HTR-8/SVneo (cell line): ENCODE data around the gene CD81.

Source experiments
- DNase-seq: peaks from one replicate; pipeline ENCODE4 v3.0.0; 2011; ENCODE audit warnings: low spot score, mixed read lengths; ENCODE audit not compliant: insufficient read length
- FAIRE-seq: peaks from 2 replicates; lab custom pipeline; 2011; peaks lifted over from hg19 to GRCh38; lab: Jason Lieb, UNC

CD81 gene

GRCh38 chr11:2417856-2418692, 41.0 kb downstream of the CD81 start:
- DNase-seq (no peak), FAIRE-seq (no peak)

DNA sequence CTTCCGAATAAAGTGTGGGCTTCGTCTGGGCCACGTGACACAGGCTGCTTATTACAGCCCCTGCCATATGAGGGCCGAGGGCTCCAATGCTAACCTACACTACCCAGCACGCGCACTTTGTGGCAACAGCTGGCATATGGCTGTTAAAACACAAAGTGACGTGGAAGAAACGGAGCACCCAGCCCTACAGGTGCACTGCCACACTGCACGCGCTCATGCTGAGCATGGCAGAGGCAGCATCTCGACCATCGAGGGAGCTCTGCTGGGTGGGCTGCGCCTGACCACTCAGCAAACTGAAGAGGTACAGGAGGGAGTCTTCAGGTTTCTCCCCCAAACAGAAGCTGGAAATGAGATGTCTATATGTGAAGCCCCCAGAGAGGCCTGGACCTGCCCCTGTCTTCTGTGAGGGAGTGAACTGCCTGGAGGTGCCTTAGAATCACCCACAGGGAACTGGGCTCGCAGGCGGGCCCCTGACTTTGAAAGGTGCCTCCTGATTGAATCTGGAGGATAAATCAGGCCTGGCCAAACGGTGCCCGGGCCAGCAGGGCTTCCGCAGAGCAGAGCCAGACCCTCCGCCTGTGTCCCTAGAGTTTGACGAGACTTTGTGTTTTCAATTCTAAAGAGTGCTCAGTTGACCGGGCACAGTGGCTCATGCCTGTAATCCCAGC, 41.7 kb downstream of the CD81 start:
- no peak for FAIRE-seq

DNA sequence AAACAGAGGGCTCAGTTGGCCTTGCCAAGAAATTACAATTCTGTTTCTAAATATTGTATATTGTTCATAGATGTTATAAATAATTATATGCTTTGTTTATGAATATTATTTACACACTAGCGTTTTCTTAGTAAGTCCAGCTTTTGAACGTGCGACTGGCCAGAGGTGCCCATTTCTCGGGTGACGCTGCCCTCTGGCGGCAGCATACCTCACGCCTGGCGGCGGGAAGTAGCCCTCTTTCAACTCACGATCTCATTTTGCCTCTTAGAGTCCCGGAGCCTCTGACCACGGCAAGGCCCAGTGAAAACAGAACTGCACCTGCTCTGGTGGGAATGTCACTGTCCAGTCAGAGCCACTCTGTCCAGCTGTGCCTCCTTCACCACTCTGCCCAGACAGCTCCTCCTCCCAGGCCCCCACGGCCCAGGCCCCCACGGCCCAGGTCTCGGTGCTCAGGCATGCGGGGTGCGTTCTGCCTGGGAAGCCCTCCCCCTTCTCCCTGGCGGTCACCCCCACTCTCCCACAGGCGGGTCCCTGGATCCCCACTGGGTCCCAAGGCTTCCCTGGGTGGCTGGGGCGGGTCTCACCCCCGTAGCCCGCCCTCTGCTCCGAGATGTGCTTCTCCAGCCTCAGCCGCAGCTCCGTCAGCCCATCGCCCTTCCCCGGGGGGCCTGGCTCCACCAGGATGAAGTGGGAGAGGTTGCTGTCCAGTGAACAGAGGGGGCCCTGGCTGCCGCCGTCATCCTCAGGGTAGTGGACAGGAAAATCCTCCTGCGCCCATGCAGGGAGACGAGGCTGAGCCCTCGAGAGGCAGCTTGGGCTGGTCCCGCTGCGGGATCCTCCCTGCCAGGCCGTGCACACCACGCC, 42.8 kb downstream of the CD81 start:
- DNase-seq (peak; percentile 79), FAIRE-seq (peak; percentile 40)

More for the DNA sequence above, 41.7 kb downstream of the CD81 start:
- no peak for DNase-seq

GRCh38 chr11:2420502-2421225, 43.6 kb downstream of the CD81 start:
- peak; percentile 87 for FAIRE-seq

DNA sequence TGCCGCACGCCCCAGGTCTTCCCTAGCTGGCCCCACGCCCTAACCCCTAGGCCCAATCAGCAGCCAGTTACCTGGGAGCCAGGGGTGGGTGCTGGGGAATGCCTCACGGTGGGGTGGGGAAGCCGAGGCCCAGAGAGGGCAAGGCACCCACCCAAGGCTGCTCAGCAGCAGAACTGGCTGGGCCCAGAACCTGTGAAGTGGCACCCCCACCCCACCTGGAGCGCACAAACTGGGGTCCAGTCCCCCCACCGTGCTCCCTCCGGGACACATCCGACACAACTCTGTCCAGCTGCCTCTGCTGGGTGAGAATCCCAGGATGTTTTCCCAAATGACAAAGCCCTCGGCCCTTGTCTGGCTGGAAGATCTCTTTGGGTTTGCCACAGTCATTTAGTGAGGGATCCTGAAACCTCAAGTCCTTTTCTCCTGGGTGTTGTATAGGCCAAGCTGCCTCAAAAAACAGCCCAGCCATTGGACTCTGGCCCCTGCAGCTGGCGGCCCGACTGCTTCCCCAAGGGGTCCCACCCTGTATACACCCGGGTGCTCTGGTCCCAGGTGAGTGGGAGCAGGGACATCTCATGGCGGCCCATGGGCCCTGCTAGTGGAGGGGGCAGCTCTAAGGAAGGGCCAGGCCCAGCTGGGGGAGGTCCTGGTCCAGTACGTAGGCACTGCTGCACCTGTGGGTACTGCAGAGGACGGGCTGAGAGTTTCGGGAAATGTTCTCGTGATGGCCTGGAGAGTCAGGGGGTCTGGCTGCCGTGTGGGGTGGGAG, 44.3 kb downstream of the CD81 start:
- DNase-seq (no peak), FAIRE-seq (no peak)

More at GRCh38 chr11:2420502-2421225, 43.6 kb downstream of the CD81 start:
- DNase-seq: peak; percentile 90

GRCh38 chr11:2421996-2422395, 44.9 kb downstream of the CD81 start:
- DNase-seq (no peak), FAIRE-seq (no peak)

DNA sequence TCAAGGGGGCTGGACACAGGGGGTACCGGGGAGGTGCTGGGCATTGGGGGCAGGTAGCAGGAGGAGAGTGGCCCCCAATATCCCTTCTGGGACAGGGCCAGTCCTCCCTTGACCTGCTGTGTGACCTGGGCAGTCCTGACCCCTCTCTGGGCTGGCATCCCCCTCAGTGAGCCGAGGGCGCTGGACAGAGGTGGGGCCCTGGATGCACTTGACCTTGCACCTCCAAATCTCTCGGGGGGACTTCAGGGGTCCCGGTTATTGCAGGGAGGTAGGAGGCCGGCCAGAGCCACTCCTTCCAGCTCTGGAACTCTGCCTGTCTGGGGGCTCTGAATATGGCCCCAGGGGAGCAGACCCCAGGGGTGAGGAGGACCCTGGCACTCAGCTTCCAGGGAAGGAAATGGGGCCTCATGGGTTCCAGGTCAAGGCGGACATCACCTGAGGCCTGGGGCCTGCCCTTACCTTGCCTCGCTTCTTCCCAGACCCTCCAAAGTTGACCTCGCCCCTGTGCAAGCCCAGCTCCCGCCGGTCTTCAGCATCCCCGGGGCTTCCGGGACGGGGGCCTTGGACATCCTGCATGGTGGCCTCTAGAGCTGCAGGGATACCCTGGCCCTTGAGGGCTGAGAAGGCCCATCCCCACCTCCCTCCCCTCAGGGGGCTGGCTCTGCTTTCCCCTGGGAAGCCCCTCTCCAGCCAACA, 45.5 kb downstream of the CD81 start:
- DNase-seq: no peak
- no peak for FAIRE-seq

GRCh38 chr11:2423157-2424025, 46.3 kb downstream of the CD81 start:
- FAIRE-seq (no peak), DNase-seq (no peak)

DNA sequence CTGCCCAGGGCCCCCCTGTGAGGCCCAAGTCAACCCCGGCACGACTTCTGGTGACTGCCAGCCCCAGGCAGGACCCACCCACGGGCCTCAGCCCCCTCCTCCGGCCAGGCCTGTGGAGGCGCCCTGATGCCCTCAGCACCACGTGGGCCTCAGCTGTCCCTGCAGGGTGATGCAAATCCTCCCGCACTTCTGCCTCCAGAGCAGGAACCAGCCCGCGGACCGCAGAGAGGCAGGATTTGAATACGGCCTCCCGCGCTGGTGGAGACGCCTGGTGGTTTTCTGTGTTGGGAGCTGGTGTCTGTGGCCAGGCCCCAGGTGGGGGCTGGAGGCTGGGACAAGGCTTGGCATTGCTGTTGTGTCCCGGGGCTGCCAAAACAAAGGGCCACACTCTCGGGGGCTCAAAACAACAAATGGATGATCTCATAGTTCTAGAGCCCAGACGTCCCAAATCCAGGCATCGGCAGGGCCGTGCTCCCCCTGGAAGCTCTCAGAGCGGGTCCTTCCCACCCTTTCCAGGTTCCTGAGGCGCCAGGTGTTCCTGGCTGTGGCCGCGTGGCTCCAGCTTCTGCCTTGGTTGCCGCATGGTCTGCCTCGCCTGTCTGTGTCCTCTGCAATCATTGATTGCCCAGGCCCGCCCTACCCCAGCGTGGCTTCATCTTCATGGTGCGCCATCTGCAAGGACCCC, 47.8 kb downstream of the CD81 start:
- no peak for FAIRE-seq
- DNase-seq: no peak

DNA sequence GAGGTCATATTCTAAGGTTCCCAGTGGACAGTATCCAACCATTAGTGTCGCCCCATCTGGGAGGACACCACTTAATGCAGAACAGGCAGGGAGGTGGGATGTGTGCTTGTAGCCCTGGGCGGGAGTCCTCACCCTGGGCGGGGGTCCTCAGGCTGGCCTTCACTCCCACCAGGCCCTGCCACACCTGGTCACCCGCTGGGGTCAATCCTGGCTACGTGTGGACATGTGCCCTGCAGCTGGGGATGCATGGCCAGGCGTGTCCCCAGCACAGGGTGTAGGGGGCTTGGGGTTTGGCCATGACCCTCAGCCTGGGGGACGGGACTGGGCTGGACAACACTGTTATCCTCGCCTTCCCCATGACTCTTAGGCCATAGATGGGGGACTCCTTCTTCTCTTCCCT, 48.4 kb downstream of the CD81 start:
- FAIRE-seq (no peak), DNase-seq (no peak)

GRCh38 chr11:2426221-2426620, 49.1 kb downstream of the CD81 start:
- FAIRE-seq (no peak), DNase-seq (no peak)

DNA sequence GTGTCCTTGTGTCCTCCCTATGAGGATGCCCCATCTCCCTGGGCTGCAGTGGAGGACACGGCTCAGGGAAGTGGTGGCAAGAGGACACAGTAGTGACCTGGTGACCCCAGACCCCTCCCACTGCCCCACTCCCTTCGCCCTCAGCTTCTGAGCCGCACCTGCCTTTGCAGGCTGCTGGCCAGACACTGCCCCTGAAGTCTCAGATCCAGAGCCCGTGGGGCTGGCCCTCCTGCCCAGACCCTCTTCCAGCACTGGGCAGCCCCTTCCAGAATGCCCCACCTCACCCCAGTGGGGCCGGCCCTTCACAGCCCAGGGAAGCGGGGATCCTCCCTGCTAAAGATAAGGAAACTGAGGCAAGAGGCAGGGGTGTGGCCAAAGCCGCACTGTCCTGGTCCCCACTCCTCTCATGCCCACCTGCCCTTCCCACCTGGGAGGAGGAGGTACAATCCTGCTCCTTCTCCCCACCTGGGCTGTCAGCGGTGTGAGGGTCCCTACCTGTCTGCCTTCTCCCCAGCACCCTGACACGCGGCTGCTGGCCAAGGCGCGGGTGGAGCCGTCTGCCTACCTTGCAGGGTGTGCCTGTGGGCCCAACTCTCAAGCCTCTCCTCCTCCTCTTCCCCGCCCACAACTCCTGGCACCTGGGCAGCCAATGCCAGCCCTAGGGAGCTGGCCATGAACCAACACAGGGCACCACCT, 49.9 kb downstream of the CD81 start:
- no peak for DNase-seq
- FAIRE-seq: no peak

DNA sequence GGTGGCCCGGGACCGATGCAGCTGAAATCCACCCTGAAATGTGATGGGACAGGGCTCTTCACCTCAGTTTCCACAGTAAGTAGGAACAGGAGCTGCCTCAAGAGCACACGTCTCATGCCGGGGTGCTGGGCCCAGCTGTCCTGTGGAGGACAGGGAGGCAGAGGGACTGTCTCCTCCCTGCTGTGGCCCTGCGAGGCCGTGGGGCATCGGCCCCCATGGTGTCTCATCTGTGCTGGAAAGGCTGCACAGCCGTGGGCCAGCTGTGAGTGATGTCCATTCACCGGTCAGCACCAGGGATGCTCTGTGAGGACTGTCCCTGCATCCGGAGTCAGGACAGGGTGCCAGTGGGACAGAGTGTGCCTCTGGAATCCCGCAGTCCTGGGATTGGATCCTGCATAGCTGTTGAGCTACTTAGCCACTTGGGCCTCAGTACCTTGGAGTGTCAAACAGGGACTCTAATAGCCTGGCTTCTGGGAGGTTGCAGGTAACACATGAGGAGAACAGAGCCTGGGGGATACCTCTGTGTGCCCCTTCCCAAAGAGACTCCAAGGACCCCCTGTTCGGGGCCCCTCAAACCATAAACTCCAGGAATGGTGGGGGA, 50.7 kb downstream of the CD81 start:
- FAIRE-seq: peak; percentile 36
- no peak for DNase-seq

GRCh38 chr11:2428322-2428795, 51.2 kb downstream of the CD81 start:
- no peak for FAIRE-seq
- DNase-seq: peak; percentile 52

- no peak for FAIRE-seq
- no peak for DNase-seq
Measured at GRCh38 chr11:2431395-2431794, 54.3 kb downstream of the CD81 start.

- FAIRE-seq (no peak), DNase-seq (no peak)
Measured at GRCh38 chr11:2432171-2432621, 55.1 kb downstream of the CD81 start.
